ENCODE data around the gene FGF5.
A peak's percentile ranks its signal among the peaks of the same experiment; 100 is the strongest.

FGF5 gene

GRCh38 chr4:80335554-80336358, 69.3 kb downstream of the FGF5 start, which contains the start of gene CFAP299:
Gene CFAP299 (plus strand): TSS chr4:80335730.
- peak; percentile 62 for DNase-seq (ENCODE audit: low read depth, low spot score)

- no peak for DNase-seq (ENCODE audit: low read depth, low spot score)
These were observed 70.1 kb downstream of the FGF5 start for GRCh38 chr4:80336582-80336981.

- no peak for DNase-seq (ENCODE audit: low read depth, low spot score)
These were observed 73.6 kb downstream of the FGF5 start for GRCh38 chr4:80340036-80340435.

Data from smooth muscle cell of the brain vasculature (primary cell).